Heart left ventricle (tissue), 16 donors: Measurements from ENCODE around the gene C21orf91. TPM values are rescaled to one million over a fixed set of nuclear protein-coding genes. Genes with fewer than 3 reads are reported as not detected.

ENCODE experiments used
- ATAC-seq, 4 donors: fragments of 200-7000 bp; cut with Tn5 transposase; one replicate each; pipeline ENCODE4 v1.9.1; 2020 to 2022; ENCODE audit warnings: moderate library complexity in 4 of 4, mild to moderate bottlenecking in 3 of 4, moderate number of reproducible peaks in 1 of 4
- DNase-seq, 5 donors: peaks; one replicate each; pipeline ENCODE4 v3.0.0-alpha.2; 2020
- H3K27ac ChIP-seq, 12 donors: fragments of 200-600 bp; sonication (generic) in 4 of 12; one replicate each; pipeline versions ENCODE4 v1.5.0 to v1.8.0; 2016 to 2022; ENCODE audit warnings: mild to moderate bottlenecking in 2 of 12
- H3K27me3 ChIP-seq, 9 donors: fragments of 200-600 bp; sonication (generic) in 2 of 9; one replicate each; pipeline versions ENCODE4 v1.5.1 to v1.8.0; 2016 to 2022; ENCODE audit warnings: mild to moderate bottlenecking in 3 of 9
- H3K36me3 ChIP-seq, 9 donors: fragments of 200-600 bp; sonication (generic) in 2 of 9; one replicate each; pipeline versions ENCODE4 v1.5.0 to v1.8.0; 2018 to 2022; ENCODE audit warnings: mild to moderate bottlenecking in 2 of 9
- H3K4me1 ChIP-seq, 12 donors: fragments of 200-600 bp; sonication (generic) in 4 of 12; one replicate each; pipeline versions ENCODE4 v1.5.0 to v1.8.0; 2016 to 2022; ENCODE audit warnings: mild to moderate bottlenecking in 3 of 12
- H3K4me3 ChIP-seq, 12 donors: fragments of 200-600 bp; sonication (generic) in 4 of 12; one replicate each; pipeline versions ENCODE4 v1.5.0 to v1.8.0; 2017 to 2022; ENCODE audit warnings: mild to moderate bottlenecking in 9 of 12, moderate library complexity in 4 of 12
- H3K9me3 ChIP-seq, 12 donors: fragments of 200-600 bp; sonication (generic) in 4 of 12; one replicate each; pipeline versions ENCODE4 v1.5.0 to v1.8.0; 2016 to 2022; ENCODE audit warnings: mild to moderate bottlenecking in 1 of 12
- POLR2A ChIP-seq, 2 donors: fragments of 450-650 bp; IDR thresholded peaks; one replicate each; pipeline ENCODE4 v1.6.1; 2017; ENCODE audit warnings: antibody characterized with exemption in 2 of 2, mild to moderate bottlenecking in 2 of 2, moderate library complexity in 2 of 2
- WGBS, 4 donors: extraction: QIAGEN DNeasy Blood & Tissue Kit in 2 of 4; methylation state at CpG; one replicate each; pipeline versions ENCODE4 v1.1.5 to v1.1.7; 2013 to 2018; 5-methylcytosine and 5-hydroxymethylcytosine counted together
- intact Hi-C, 10 donors: fragments of 100-400 bp; cut with DNase I; formaldehyde crosslinking; loops; one replicate each; pipeline versions ENCODE4 v1.11.1 to v1.14.2; 2022
- polyA plus RNA-seq, 2 donors: library from polyadenylated mRNA; stranded (reverse); fragments of 200-250 nt; gene quantifications; one replicate each; pipeline ENCODE4 v1.2.3, GENCODE V29; 2013
- total RNA-seq, 9 donors: library from RNA; depleted of rRNA in 2 of 9; stranded (reverse); fragments of >200 nt in 2 of 9; fragmentation: NEBNext Ultra II Directional in 3 of 9; extraction: Animal tissue kit (Norgen Biotek cat#: 25700) in 3 of 9; gene quantifications; one replicate each; pipeline versions ENCODE4 v1.1.0 to v1.2.4, GENCODE V29; 2016 to 2023
- TF ChIP-seq, protein P1 (sequence below), 12 donors: fragments of 200-600 bp; sonication (generic) in 4 of 12; IDR thresholded peaks; one replicate each; pipeline versions ENCODE4 v1.5.0 to v1.8.0; 2018 to 2022; ENCODE audit warnings: antibody characterized with exemption in 12 of 12, mild to moderate bottlenecking in 5 of 12
- donor health status: ischemic (EF 13 %, LVEDD 7.1; RV severe dilation, severe dysfunction).
- donor health status: healthy with polysubstance abuse.
- donor health status: DM: no; HTN: yes; CAD: no.
- donor health status: DM: no; HTN: no; CAD: no.
- donor health status: ischemic (EF 25% LVEDD 6.9; RV normal size, moderate dysfunction).
- donor health status: ischemic (EF 25% LVEDD 5.7; RV mildly dilated, moderate dysfunction).
- donor health status: healthy.
- donor health status: DM: yes; HTN: yes; CAD: no.
- donor health status: ischemic (EF 35%, LVEDD 5.7; RV mildly dilated, moderate dysfunction).
- donor health status: nonischemic (EF 11% LVEDD 7.7; RV severe dilation, severe dysfunction).
- donor health status: DM: yes; HTN: yes; CAD: no.
- donor health status: PGD.
- donor health status: ischemic (EF 29% LVEDD 5.4; RV normal size, mild dysfunction).
- donor health status: nonischemic (EF 23%, LVEDD 6.1; RV moderate dilation, normal function).

Gene C21orf91
- total and polyA plus RNA-seq, 11 donors: 2.2 to 21.2 (median 9.3) TPM

DNA sequence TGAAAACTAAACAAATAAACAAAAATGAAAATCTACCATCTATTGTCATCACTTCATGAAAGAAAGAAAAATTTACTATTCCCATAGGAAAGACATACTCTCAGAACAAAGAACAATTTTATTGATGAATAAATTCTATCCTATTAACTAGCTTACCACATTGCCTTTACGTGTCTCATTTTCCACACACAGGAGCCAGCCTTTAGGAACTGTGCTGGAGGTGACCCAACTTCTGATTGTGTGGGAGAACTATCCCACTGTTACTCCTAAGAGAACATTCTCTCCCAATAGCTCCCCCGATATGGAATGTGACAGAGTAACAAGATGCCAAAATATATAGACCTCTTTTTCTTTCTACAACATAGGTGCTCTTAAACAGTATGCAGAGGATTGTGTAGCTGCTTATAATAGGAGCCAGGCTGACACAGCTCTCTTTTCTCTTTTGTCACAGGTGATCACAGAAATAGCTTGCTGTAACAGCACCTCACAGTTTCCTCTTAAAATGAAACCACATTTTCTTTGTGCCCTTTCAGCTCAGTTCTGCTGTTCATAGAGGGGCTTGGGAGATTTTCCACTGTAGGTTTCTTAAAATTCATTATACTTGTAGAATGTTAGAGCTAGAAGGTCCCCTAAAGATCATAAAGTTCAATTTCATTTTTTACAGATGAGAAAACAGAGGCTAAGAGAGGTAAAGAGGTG, 35.5 kb downstream of the C21orf91 start:
- intact Hi-C loops: no loop called here
- peaks cover 0 to 7% (median 0%) of the 10 kb centered on the region in 12 donors for H3K9me3 ChIP-seq
- peaks cover 0 to 94% (median 0%) of the 10 kb centered on the region in 12 donors for H3K4me1 ChIP-seq
- no peaks in the 10 kb centered on the region for H3K27me3 ChIP-seq
- H3K4me3 ChIP-seq: peak overlapping the region in 1 of 12 donors; percentile 15
- 53 to 71% (median 62%) methylated on average over 2 of the region's 2 CpGs for WGBS, 4 donors
- TF ChIP-seq, protein P1, sequence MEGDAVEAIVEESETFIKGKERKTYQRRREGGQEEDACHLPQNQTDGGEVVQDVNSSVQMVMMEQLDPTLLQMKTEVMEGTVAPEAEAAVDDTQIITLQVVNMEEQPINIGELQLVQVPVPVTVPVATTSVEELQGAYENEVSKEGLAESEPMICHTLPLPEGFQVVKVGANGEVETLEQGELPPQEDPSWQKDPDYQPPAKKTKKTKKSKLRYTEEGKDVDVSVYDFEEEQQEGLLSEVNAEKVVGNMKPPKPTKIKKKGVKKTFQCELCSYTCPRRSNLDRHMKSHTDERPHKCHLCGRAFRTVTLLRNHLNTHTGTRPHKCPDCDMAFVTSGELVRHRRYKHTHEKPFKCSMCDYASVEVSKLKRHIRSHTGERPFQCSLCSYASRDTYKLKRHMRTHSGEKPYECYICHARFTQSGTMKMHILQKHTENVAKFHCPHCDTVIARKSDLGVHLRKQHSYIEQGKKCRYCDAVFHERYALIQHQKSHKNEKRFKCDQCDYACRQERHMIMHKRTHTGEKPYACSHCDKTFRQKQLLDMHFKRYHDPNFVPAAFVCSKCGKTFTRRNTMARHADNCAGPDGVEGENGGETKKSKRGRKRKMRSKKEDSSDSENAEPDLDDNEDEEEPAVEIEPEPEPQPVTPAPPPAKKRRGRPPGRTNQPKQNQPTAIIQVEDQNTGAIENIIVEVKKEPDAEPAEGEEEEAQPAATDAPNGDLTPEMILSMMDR (IDR thresholded peaks at IDR 0.05): no peak
- no peak for TF ChIP-seq POLR2A (IDR thresholded peaks at IDR 0.05)
- no peak for DNase-seq
- H3K27ac ChIP-seq: peak overlapping the region in 1 of 12 donors; percentile 90
- ATAC-seq: no peak
- peaks cover 0 to 36% (median 23%) of the 10 kb centered on the region in 9 donors for H3K36me3 ChIP-seq

DNA sequence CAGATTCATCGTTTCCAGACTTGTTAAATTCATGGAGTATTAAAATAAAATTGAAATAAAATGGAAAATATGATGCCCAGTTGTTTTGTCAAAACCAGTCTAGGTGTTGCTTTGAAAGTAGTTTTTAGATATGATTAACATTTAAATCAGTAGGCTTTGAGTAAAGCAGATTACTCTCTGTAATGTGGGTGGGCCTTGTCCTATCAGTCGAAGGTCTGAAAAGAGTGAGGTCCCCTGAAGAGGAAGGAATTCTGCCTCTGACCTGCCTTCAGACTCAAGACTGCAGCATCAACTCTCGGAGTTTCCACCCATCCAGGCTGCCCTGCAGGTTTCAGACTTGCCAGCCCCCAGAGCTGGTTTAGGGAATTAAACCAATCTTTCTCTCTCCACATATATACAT, 36.2 kb downstream of the C21orf91 start:
- intact Hi-C loops: no loop called here
- no peak overlapping the region for H3K4me3 ChIP-seq
- DNase-seq: no peak
- H3K27ac ChIP-seq: peak overlapping the region in 1 of 12 donors; percentile 90
- no peak for TF ChIP-seq POLR2A (IDR thresholded peaks at IDR 0.05)
- TF ChIP-seq, protein P1 (IDR thresholded peaks at IDR 0.05): no peak
- 94 to 97% (median 95%) methylated on average over 3 of the region's 3 CpGs for WGBS, 4 donors
- ATAC-seq: no peak
- no peaks in the 10 kb centered on the region for H3K27me3 ChIP-seq
- peaks cover 0 to 7% (median 0%) of the 10 kb centered on the region in 12 donors for H3K9me3 ChIP-seq
- H3K4me1 ChIP-seq: peaks cover 0 to 90% (median 0%) of the 10 kb centered on the region in 12 donors
- peaks cover 0 to 33% (median 21%) of the 10 kb centered on the region in 9 donors for H3K36me3 ChIP-seq

DNA sequence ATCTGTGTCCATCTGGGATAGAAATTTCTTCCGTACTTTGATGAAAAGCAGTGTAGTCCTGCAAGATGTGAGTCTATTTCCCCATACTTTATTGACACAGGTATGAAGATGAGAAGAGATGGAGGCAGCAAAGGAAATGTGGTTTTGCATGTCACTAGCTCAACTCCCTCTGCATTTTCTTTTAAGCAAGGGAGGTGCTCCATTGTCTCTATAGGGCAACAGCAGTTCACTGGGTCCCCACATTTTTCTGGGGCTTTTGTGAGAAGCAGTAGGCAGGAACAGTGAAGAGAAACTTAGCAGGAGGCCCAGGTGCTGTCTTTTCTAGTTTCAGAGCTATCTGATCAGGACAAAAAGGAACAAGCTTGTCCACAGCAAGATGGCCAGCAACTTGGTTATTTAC, 37.1 kb downstream of the C21orf91 start:
- TF ChIP-seq, protein P1 (IDR thresholded peaks at IDR 0.05): no peak
- no peak for TF ChIP-seq POLR2A (IDR thresholded peaks at IDR 0.05)
- intact Hi-C loops: no loop called here
- no peak overlapping the region for H3K4me3 ChIP-seq
- WGBS, 4 donors: 91 to 97% (median 96%) methylated on average over 1 of the region's 1 CpG
- DNase-seq (no peak), ATAC-seq (no peak)
- peaks cover 0 to 25% (median 17%) of the 10 kb centered on the region in 9 donors for H3K36me3 ChIP-seq
- H3K9me3 ChIP-seq: peaks cover 0 to 7% (median 0%) of the 10 kb centered on the region in 12 donors
- peaks cover 0 to 84% (median 0%) of the 10 kb centered on the region in 12 donors for H3K4me1 ChIP-seq
- no peaks in the 10 kb centered on the region for H3K27me3 ChIP-seq
- H3K27ac ChIP-seq: peak overlapping the region in 1 of 12 donors; percentile 90

DNA sequence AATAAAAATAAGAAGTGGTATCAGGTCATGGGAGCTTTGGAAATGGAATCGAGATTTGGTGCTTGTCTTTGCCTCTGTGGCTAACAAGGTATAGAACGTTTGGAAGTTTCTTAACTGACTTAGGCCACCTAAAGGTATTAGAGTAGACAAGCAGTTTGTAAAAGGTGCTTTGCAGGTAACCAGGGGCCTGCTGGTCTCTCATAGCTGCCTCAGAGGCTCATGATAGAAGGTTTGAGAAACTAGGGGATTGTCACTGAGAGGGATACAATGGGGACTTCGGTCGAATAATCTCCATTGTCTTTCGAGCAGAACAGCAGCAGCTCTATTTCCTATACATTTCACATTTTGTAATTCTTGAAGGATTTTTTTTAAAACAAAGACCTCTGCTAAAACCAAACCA, 37.6 kb downstream of the C21orf91 start:
- peak overlapping the region in 1 of 12 donors; percentile 90 for H3K27ac ChIP-seq
- H3K9me3 ChIP-seq: peaks cover 0 to 7% (median 0%) of the 10 kb centered on the region in 12 donors
- TF ChIP-seq, protein P1 (IDR thresholded peaks at IDR 0.05): no peak
- TF ChIP-seq POLR2A (IDR thresholded peaks at IDR 0.05): no peak
- no peaks in the 10 kb centered on the region for H3K27me3 ChIP-seq
- intact Hi-C loops: no loop called here
- no peak overlapping the region for H3K4me3 ChIP-seq
- ATAC-seq (no peak), DNase-seq (no peak)
- H3K36me3 ChIP-seq: peaks cover 0 to 20% (median 12%) of the 10 kb centered on the region in 9 donors
- peaks cover 0 to 79% (median 0%) of the 10 kb centered on the region in 12 donors for H3K4me1 ChIP-seq
- WGBS, 4 donors: 90 to 94% (median 91%) methylated on average over 5 of the region's 5 CpGs
